NCI-H1694 (cell line): ENCODE results near the gene BTRC.

Experiments
- DNase-seq: peaks from one replicate; lab custom pipeline; 2025; lab: John Stamatoyannopoulos, UW

BTRC gene

GRCh38 chr10:101444058-101444898 is 90.3 kb downstream of the BTRC start:
- peak; percentile 56 for DNase-seq

GRCh38 chr10:101446071-101446470 is 92.1 kb downstream of the BTRC start:
- DNase-seq = no peak

DNA sequence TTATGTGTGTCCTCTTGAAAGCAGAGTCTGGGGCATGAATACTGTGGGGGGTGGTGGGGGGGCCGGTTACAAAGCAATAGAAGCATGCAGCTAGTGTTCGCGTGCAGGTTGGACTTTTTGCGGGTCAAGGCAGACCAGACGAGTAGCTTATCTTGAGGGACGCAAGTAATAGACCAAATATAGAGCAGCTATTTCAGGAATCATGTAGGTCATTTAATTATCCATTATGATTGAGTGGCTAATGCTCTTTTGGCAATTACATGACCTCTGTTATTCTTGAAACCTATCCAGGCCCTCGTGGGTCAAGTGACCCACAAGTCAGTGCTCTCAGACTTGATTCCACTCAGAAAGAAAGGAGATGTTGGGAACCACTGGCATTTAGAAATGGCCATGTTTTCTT is 93.0 kb downstream of the BTRC start:
- DNase-seq = no peak

- no peak for DNase-seq
These were observed 93.5 kb downstream of the BTRC start for GRCh38 chr10:101447477-101447876.

GRCh38 chr10:101450277-101451080 is 96.5 kb downstream of the BTRC start:
- DNase-seq = no peak

GRCh38 chr10:101451261-101451660 is 97.3 kb downstream of the BTRC start:
- no peak for DNase-seq

DNA sequence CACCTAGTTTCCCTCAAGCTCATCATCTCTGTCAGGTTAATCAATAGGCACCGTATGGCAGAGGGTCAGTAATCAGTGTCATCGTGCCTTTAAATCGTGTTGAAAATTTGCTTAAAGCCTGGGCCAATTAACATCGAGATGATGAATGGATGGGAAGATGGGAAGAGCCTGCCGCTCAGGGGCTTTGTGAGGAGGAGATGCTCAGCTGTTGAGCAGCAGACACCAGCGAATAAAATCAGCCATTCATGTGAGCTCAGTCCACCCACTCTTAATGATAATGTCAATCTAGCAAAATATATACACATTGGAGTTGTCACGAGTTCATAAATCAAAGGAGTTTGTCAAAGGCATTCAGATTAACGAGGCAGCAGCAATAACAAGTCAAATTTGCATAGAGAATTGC is 97.7 kb downstream of the BTRC start:
- DNase-seq = peak; percentile 17

GRCh38 chr10:101452176-101452575 is 98.2 kb downstream of the BTRC start:
- no peak for DNase-seq

- DNase-seq = no peak
These were observed 98.6 kb downstream of the BTRC start for GRCh38 chr10:101452593-101452992.

DNA sequence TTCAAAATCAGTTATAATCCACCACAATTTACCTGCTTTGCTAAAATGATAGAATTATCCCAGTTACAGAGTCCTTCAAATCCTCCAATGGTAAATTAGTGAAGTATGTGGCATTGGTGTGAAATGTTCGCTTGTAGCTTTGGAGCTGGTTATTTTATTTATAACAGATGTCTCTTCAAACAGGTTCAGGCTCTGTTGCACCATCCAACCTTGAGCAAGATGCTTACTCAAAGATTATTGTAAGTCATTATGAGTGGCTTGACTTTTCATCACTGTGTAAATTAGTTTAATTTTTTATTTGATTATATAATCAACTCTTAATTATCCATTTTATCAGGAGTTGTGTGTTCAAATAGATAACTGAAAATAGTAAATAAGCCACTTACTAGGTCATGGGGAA is 99.4 kb downstream of the BTRC start:
- DNase-seq = no peak

GRCh38 chr10:101453791-101454718 is 100.1 kb downstream of the BTRC start:
- no peak for DNase-seq

DNA sequence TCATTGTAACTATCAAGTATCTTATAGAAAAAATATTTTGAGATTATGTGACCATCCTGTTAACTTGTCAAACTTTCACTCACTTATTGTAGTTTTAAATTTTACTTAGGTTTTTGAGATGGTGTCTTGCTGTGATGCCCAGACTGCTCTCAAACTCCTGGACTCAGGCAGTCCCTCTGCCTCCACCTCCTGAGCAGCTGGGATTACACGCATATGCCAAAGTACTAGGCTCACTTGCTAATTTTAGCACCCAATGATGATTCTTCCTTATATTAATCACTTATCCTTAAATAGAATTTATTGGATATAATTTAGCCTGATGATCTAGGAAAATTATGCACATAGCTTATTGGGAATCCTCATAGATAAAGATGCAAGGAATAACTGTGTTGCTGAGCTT is 104.9 kb downstream of the BTRC start:
- DNase-seq = no peak

DNA sequence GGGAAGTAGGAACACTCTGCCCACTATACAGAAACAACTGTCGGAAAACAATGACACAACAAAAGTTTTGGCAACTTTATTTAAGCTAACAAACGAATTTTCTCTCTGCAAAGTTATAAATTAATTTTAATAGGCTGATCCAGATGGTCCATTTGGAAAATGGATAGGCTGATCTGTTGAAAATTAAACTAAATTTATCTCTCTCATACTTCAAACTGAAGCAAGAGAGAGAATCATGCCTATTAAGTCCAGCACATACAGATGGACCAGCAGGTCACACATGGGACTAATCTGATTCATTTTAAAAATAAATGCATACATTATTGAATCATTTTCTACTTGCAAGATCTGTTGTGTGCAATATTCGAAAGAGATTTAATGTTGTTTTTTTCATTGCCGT is 110.1 kb downstream of the BTRC start:
- DNase-seq = no peak

DNA sequence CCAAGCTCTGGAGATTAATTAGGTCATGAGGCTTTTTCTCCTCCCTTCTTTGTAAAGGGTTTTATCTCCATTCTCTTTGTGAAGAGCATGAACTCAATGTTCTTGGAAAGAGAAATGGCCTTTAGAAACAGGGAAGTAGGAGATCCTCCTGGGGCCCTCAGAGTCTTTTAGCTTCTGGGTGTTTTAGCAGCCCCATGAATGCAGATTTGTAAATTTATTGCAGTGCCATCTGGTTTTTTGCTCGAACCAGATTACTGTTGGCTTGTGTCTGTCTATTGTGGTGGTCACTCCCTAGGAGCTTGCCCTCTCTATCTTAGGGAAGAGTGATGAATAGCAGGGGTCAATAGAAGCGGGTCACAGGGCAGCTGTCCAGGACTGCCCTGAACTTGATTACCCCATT is 110.6 kb downstream of the BTRC start:
- DNase-seq = no peak

DNA sequence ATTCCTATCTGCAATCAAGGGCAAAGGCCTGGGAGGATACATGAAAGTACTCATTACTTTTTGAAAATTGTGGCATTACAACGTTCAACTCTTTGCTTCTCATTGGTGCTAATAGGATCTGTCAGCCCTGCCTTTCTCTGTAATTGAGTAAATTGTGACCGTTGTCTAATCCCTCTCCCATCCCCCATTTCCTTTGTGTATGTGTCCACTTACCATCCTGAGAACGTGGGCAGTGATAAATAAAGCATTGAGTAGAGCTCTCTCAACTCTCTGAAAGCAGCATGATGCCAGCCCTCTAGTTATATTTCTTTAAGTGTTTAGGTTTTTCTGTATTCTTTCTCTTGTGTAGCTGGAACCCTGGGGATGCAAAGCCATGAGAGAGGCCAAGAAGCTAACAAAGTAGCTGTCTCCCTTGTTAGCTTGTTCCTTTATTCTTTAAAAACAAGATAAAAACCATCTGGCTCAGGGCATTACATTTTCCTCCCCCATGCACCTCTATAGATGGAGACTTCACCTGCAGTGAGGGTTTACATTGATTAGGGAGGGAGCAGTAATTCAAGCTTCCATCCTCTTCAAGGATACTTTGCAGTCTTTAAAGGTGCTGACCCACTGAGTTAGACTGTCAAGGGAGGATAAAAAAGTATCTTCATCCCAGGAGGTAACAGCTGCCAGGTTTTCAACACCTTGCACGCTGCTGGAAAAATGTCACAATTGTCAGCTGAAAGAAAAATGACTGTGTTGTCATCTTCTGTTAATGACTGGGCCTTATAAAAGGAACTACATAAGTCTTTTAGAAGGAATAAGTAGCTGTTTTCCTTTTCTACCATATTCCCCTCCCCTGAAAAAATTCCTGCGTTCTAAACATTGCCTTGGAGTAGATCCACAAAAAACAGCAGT is 112.3 kb downstream of the BTRC start:
- DNase-seq = no peak

DNA sequence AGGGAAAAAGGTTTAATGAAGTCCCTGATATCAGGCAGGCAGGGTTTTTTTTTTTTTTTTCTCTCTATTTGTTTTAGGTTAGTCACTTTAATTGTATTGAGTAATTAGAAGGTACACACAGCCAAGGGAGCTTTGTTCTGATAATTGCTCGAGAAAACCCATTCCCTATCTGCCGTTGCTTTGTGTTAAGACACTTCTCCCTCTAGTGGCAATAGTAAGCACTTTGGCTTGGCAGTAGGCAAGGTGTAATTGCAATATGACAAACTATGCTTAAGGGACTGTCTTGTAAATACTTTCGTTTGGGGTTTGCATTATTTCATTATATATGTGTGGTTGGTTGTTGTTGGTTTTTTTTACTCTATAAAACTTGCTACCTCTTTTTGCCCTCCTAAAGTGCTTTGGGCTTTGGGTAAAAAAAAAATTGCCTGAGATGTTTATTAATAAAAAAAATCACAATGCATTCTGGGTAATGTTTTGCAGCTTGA is 113.4 kb downstream of the BTRC start:
- peak; percentile 65 for DNase-seq

- DNase-seq = no peak
These were observed 114.2 kb downstream of the BTRC start for GRCh38 chr10:101468159-101468558.

GRCh38 chr10:101476383-101476782 is 122.4 kb downstream of the BTRC start:
- no peak for DNase-seq

GRCh38 chr10:101478956-101479355 is 125.0 kb downstream of the BTRC start:
- no peak for DNase-seq

- peak; percentile 61 for DNase-seq
These were observed 127.3 kb downstream of the BTRC start for GRCh38 chr10:101481256-101481655.

GRCh38 chr10:101482568-101482967 is 128.6 kb downstream of the BTRC start:
- DNase-seq = no peak
